HTR-8/SVneo (cell line): ENCODE data around the gene IGF1.
"Not testable (repeated sequence)": the region's sequence is repeated elsewhere in the genome, so short reads cannot be mapped to it uniquely, and the experiment has no call there.

Experiments used
- DNase-seq: peaks from one replicate; pipeline ENCODE4 v3.0.0; 2011; ENCODE audit warnings: low spot score, mixed read lengths; ENCODE audit not compliant: insufficient read length
- FAIRE-seq: peaks from 2 replicates; lab custom pipeline; 2011; peaks lifted over from hg19 to GRCh38; lab: Jason Lieb, UNC

The IGF1 gene

DNA sequence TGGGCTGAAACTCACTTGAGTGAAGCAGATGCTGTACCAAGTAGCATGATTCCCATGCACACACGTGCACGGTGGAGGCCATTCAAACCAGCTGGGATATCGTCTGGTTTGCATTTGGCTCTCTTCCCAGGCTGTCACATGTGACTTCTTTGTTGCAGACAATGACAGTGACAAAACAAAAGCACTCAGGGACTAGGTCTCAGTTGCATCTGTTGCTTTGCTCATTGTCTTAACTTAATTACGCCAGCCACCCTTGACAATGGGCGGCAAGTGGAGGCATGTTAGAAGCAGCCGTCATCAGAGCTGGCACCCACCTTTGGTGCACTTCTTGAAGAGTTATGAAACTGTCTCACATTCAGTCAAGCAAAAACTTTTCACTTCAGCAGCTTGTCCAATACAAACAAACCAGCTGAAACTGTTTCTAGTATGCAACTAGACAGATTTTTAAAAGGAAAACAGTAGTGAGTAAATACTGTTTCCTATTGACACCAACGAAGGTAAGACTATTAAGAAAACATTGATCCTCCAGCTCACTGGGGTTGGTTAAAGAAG, 74.3 kb downstream of the IGF1 start:
- DNase-seq, result no peak
- FAIRE-seq, result no peak

DNA sequence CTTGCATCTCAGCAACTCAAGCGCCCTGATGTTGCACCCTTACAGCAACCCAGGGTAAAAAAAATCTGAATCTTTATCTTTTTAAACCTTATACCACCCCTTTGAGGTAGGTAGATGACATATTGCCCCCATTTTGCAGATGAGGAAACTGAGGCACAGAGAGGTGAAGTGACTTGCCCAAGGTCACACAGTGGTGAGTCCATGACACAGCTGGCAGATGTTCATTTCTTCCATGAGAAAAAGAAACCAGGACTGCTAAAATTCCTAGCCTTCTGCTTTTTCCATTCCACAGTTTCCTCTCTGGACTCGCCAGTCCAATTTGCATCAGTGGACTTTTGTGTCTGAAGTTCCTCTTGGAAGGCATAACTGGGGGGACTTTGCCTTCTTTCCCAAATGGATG, 79.3 kb downstream of the IGF1 start:
- FAIRE-seq (no peak), DNase-seq (no peak)

- no peak for DNase-seq
- FAIRE-seq, result no peak
Observed at GRCh38 chr12:102399653-102400052, 80.7 kb downstream of the IGF1 start.

- DNase-seq (no peak), FAIRE-seq (no peak)
Observed at GRCh38 chr12:102396276-102396675, 84.1 kb downstream of the IGF1 start.

DNA sequence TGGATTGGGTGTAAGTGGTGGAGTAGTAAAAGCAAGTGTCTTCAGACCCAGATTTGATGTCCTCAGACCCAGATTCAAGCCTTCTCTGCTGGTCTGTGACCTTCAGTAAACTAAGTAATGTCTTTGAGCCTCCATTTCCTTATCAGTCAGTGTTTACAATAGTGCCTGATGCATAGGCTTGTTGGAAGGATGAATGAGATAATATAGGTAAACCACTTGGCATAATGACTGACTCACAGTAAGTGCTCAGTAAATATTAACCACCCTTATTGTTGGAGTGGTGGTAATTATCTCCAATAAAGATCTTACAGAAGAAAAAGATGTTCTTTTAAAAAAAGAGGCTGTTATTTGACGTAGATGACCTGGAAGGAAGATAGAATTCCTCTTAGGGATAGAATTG, 86.2 kb downstream of the IGF1 start:
- no peak for DNase-seq
- FAIRE-seq, result no peak

GRCh38 chr12:102390068-102390467, 90.3 kb downstream of the IGF1 start:
- FAIRE-seq, result no peak
- no peak for DNase-seq

DNA sequence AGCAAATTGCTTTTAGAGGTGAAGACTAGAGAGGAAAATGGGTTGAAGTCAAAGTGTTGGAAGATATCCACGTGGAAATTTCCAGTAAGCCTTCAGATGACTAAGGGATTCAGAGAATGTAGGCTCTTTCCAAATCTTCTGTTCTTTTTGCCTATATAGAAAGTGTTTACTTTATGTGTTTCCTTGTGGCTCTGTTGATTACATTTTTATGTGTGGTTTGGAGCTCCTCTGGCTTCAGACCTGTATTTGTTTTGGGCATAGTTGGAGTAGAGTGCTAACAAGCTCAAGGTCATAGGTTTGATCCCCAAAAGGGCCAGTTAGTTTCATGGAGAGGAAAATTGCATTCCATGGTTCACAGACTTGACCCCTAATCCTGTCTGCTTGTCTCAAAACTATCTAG, 91.9 kb downstream of the IGF1 start:
- FAIRE-seq (no peak), DNase-seq (no peak)

DNA sequence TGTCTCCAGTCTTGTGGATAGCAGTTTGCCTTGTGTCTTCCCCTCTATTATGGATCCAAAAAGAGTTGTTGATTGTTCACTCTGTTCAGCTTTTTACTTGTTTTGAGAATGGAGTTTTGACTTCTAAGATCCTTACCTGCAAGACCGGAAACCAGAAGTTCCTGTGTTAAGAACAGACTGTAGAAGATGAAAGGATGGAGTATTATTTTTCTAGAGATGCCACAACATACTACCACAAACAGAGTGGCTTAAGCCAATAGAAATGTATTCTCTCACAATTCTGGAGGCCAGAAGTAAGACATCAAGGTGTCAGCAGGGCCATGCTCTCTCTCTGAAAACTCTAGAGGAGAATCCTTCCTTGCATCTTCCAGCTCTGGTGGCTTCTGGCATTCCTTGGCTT, 95.0 kb downstream of the IGF1 start:
- FAIRE-seq (no peak), DNase-seq (no peak)

DNA sequence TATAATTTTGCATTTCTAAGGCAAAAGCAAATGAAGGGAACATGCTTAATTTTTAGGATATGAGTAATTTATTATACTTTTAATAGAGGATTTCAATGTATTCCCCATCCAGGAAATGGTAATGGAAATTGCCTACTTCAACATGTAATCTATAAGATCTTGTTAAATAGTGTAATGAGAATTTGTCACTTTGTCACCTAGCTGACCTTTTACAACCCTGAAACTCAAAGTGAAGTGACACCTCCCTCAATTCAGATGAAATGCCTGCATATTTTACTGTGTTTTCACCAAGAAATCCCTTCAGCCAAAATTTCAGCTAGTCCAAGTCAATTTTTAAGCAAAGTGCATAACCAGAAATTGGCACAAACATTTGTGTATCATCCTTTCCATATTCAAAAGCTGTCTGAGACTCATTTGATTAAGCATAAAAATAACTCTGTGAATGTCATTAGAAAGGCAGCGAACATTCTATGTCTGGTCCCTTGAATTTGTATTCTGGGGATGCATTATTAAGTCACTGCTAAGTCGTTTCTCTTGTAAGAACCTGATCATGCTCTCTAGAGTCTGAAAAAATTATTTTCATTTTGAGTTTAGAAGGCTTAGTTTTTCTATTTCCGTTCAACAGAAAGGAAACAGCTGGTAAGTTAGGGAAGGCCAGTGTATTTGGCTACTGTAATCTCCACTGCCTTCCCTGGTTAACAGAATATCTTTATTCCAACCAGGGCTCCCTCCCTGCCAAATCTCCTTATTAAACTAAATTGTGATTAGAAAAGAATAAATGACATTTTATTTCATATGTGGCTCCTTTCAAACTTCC, 100.8 kb downstream of the IGF1 start:
- DNase-seq, result no peak
- FAIRE-seq, result no peak

DNA sequence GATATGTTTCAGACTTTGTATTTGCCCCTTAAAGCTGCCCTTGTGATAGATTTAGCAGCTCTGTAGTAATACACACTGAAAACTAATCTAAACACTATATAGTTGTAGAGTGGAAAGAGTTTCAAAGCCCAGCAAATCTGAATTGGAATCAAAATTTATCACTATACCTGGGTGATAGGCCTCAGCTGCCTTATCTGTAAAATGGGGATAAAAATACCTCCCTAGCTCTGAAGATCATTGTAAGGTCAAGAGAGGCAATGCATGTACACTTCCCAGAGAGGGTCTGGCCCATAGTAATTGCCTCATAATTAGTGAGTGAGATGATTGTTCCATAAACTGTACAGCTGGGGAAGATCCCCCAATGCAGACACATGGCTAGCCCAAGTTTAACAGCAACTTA, 103.6 kb downstream of the IGF1 start:
- no peak for FAIRE-seq
- no peak for DNase-seq

GRCh38 chr12:102376181-102376747, 104.1 kb downstream of the IGF1 start:
- no peak for DNase-seq
- no peak for FAIRE-seq

DNA sequence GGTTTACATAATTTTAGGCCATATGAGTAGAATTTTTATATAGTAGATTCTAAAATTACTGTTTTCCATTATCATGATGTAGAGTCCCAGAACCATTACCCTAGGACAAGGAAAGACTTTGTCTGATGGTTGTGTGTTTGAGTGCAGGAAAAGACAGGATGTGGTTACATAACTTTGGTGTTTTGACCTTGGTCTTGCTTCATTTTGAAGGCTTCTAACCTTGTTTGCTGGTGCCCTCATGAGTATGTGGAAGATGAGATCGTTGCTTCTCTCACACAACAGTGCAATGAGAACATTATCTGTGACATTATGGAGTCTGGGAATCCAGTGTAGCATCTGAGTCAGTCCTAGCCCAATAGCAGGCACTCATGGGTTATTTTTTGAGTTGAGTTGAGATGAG, 106.2 kb downstream of the IGF1 start:
- no peak for FAIRE-seq

DNA sequence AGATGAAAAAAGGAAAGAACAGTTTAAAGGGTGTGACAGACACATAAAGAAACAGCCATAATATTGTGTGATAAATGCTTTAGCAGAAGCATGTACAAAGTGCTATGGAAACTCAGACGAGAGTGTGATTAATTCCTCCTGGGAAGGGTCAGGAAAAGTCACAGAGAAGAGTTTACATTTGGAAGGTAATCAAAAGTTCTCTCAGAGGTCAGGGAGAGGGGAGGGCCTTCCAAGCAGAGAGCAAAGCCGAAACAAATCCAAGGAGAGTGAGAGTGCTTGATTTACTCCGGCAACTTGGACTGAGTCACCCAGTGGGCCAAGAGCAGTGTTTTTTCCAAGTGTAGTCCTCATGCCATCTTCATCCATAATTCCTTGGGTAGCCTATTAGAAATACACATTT, 108.3 kb downstream of the IGF1 start:
- DNase-seq (no peak), FAIRE-seq (no peak)

More for the DNA sequence above, 106.2 kb downstream of the IGF1 start:
- DNase-seq, result no peak

- DNase-seq (no peak), FAIRE-seq (no peak)
Observed at GRCh38 chr12:102371165-102371564, 109.2 kb downstream of the IGF1 start.

DNA sequence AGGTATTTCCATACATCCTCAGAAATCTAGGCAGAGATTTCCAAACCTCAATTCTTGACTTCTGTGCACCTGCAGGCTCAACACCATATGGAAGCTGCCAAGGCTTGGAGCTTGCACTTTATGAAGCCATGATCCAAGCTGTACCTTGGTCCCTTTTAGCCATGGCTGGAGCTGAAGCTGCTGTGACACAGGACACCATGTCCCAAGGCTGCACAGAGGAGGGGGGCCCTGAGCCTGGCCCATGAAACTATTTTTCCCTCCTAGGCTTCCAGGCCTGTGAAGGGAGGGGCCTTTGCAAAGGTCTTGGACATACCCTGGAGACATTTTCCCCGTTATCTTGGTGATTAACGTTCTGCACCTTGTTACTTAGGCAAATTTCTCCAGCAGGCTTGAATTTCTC, 110.5 kb downstream of the IGF1 start:
- DNase-seq, result no peak
- no peak for FAIRE-seq

- DNase-seq (no peak), FAIRE-seq (no peak)
Observed at GRCh38 chr12:102365365-102365764, 115.0 kb downstream of the IGF1 start.

- FAIRE-seq, result no peak
- DNase-seq, result no peak
Observed at GRCh38 chr12:102364709-102365108, 115.7 kb downstream of the IGF1 start.

DNA sequence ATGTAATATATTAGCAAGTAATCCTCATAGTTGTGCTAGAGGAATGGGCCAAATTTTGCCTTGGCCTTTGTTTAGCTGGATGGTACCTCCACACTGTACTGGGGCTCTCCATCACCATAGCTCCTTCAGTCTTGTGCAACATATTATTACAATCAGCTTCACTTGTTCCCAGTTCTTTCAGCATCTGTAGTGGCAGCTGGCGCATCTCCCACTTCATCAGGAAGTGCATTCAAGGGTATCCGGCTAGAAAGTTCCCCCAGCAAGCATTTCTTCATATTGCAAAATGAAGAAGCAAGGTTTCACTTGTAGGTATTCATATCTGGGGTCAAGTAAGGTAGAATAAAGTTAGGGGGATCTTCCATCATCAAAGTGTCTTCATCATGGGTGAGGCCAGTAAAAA, 123.7 kb downstream of the IGF1 start:
- FAIRE-seq (no peak), DNase-seq (no peak)

DNA sequence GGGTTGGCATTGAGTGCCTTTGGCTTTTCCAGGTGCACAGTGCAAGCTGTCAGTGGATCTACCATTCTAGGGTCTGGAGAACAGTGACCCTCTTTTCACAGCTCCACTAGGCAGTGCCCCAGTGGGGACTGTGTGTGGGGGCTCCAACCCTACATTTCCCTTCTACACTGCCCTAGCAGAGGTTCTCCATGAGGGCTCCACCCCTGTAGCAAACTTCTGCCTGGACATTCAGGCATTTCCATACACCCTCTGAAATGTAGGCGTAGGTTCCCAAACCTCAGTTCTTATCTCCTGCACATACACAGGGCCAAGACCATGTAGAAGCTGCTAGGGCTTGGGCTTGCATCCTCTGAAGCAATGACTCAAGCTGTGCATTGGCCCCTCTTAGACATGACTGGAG, 126.1 kb downstream of the IGF1 start:
- not testable (repeated sequence) for DNase-seq, FAIRE-seq

DNA sequence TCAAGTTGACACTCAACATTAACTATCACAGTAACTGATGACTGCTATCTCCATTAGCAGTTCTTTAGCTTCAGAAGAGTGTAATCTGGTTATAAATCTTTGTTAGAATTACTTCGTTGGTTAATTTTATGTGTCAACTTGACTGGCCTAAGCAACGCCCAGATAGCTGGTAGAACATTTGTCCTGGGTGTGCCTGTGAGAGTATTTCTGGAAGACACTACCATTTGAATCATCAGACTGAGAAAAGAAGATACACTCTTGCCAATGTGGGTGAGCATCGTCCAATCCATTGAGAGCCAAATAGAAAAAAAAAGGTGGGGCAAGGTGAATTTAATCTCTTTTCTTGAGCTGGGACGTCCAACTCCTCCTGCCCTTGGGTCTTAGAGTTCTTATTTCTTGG, 129.0 kb downstream of the IGF1 start:
- DNase-seq (no peak), FAIRE-seq (no peak)

DNA sequence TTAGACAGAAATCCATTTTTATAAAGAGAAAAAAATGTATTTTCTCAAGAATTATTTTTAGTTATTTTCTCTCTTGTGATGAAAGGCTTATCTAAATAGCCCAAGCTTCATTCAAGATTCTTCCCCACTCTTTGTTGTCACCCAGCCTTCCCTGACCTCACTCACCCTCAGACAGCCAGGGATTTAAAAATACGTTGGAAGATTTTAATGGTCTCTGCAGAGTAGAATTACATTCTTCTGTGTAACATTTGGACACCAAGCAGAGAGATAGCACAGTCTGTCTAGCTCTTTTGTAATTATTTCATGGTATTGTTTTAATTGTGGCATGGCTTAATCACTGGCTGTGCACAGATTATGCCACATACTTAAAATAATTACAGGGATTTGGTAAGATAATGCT, 130.3 kb downstream of the IGF1 start:
- FAIRE-seq (no peak), DNase-seq (no peak)

DNA sequence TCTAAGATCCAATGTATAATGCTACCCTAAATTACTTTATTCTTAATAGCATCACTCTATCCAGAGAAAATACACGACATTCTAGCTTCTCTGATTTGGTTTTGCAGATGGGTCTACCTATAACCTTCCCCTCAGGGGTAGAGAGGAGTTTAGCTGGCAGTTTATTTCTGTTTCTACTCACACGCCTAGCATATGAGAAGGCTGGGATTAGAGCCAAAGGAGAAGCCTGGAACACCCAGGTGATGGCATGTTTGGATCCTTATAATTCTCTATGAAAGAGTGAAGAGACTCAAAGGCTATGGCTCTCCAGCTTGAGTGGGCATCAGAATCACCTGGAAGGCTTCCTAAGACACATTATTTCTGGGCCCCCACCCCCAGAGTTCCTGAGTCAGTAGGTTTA, 131.3 kb downstream of the IGF1 start:
- FAIRE-seq, result no peak
- DNase-seq, result no peak
